Mesendoderm (in vitro differentiated cells): Measurements from ENCODE around the gene ZBTB46.

Experiments
- DNase-seq: peaks from one replicate; pipeline ENCODE4 v3.0.0; 2013
- H2AK5ac ChIP-seq: 2 replicates; pipeline ENCODE4 v1.6.1; 2013; ENCODE audit warnings: low read length, inconsistent platforms
- H2BK120ac ChIP-seq: 2 replicates; pipeline ENCODE4 v1.6.1; 2013; ENCODE audit warnings: low read depth, mild to moderate bottlenecking, low read length, moderate library complexity, mixed read lengths
- H2BK15ac ChIP-seq: replicated peaks from 2 replicates; pipeline ENCODE4 v1.6.1; 2013; ENCODE audit warnings: low read depth, mild to moderate bottlenecking, moderate library complexity
- H2BK5ac ChIP-seq: 2 replicates; pipeline ENCODE4 v1.6.1; 2013; ENCODE audit warnings: low read length, inconsistent platforms
- H3K18ac ChIP-seq: 2 replicates; pipeline ENCODE4 v1.6.1; 2013; ENCODE audit warnings: mild to moderate bottlenecking, low read length, mixed read lengths
- H3K23ac ChIP-seq: one replicate; pipeline ENCODE4 v1.6.1; 2013; ENCODE audit warnings: low read length
- H3K27ac ChIP-seq: 2 replicates; pipeline ENCODE4 v1.5.1; 2013; ENCODE audit warnings: low read depth, mild to moderate bottlenecking, inconsistent platforms, low read length, moderate library complexity
- H3K27me3 ChIP-seq: 2 replicates; pipeline ENCODE4 v1.6.1; 2013; ENCODE audit warnings: low read length, control low read depth, mild to moderate bottlenecking, inconsistent platforms; ENCODE audit not compliant: insufficient read depth, poor library complexity
- H3K36me3 ChIP-seq: 2 replicates; pipeline ENCODE4 v1.6.1; 2013; ENCODE audit warnings: low read length, inconsistent platforms; ENCODE audit not compliant: control insufficient read depth, insufficient read depth
- H3K4ac ChIP-seq: one replicate; pipeline ENCODE4 v1.6.1; 2013; ENCODE audit warnings: low read depth, mild to moderate bottlenecking, low read length, moderate library complexity
- H3K4me1 ChIP-seq: 2 replicates; pipeline ENCODE4 v1.6.1; 2013; ENCODE audit warnings: low read depth, low read length, inconsistent platforms; ENCODE audit not compliant: control insufficient read depth
- H3K4me2 ChIP-seq: 2 replicates; pipeline ENCODE4 v1.6.1; 2013; ENCODE audit warnings: low read length
- H3K4me3 ChIP-seq: 2 replicates; pipeline ENCODE4 v1.5.1; 2013; ENCODE audit warnings: mild to moderate bottlenecking, low read length
- H3K56ac ChIP-seq: one replicate; pipeline ENCODE4 v1.6.1; 2013; ENCODE audit warnings: low read length
- H3K79me1 ChIP-seq: 2 replicates; pipeline ENCODE4 v1.6.1; 2013; ENCODE audit warnings: low read length, inconsistent platforms
- H3K79me2 ChIP-seq: 2 replicates; pipeline ENCODE4 v1.6.1; 2013; ENCODE audit warnings: mild to moderate bottlenecking, low read length; ENCODE audit not compliant: control insufficient read depth, insufficient read depth
- H3K9ac ChIP-seq: 2 replicates; pipeline ENCODE4 v1.6.1; 2013; ENCODE audit warnings: low read length, inconsistent platforms
- H4K5ac ChIP-seq: one replicate; pipeline ENCODE4 v1.6.1; 2013; ENCODE audit warnings: low read length
- H4K8ac ChIP-seq: one replicate; pipeline ENCODE4 v1.6.1; 2013; ENCODE audit warnings: low read depth, mild to moderate bottlenecking, control low read depth, low read length, moderate library complexity
- WGBS: extraction: QIAGEN DNeasy Blood & Tissue Kit; methylation state at CpG from one replicate; pipeline ENCODE4 v1.1.7; 2013; ENCODE audit warnings: low lambda C conversion rate, missing lambda C conversion rate; ENCODE audit not compliant: insufficient coverage; ENCODE audit errors: extremely low coverage; 5-methylcytosine and 5-hydroxymethylcytosine counted together

The ZBTB46 gene

DNA sequence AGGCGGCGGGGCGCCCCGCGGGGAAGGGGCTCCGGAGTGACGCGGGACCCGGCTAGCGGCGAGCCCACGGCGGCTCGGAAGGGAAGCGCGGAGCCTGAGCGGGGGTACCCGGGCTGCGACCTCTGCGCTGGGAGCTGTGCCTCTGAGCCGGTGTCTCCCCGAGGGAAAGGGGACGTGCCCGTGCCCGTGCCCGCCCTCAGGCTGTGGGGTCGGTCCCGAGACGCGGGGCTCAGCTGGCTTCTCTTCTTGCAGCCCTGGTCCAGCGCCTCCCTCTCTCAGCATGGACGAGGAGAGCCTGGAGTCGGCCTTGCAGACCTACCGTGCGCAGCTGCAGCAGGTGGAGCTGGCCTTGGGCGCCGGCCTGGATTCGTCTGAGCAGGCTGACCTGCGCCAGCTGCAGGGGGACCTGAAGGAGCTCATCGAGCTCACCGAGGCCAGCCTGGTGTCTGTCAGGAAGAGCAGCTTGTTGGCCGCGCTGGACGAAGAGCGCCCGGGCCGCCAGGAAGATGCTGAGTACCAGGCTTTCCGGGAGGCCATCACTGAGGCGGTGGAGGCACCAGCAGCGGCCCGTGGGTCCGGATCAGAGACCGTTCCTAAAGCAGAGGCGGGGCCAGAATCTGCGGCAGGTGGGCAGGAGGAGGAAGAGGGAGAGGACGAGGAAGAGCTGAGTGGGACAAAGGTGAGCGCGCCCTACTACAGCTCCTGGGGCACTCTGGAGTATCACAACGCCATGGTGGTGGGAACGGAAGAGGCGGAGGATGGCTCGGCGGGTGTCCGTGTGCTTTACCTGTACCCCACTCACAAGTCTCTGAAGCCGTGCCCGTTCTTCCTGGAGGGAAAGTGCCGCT, 122.5 kb downstream of the ZBTB46 start:
- H3K23ac ChIP-seq = no peak overlapping the region
- H3K27ac ChIP-seq = no peak overlapping the region
- H2BK120ac ChIP-seq = no peak overlapping the region

DNA sequence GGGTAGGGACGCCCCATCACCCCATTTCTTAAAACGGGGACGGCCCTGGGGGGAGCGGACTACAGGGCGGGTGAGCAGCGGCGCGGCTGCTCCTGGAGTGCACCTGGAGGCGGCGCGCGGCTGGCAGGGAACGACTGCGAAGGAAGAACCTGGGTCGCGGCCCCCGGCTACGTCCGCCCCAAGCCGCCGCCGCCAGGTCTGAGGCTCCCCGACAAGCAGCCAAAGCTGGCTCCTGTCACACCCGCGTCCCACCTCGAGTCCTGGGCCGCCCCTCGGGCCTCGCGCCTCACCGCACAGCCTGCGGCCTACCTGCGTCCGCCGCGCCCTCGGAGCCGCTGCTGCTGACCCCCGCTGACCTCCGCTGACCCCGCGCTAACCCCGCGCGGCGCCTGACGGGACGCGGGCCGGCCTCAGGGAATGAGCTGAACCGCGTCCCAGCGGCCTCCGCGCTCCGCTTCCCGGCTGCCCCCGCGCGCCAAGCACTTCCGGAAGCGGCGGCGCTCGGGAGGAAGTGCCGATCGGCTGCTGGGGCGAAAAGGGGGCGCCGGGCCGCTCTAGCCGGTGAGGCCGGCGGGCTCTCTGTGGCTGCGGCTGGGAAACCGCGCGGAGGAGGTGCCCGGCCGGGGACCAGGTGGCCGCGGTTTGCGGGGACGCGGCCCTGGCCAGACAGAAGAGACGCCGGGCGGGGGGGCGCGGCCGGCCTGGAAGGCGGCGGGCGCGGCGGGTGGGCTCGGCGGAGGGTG, 123.3 kb downstream of the ZBTB46 start, which contains the start of the genes ARFRP1 and ZGPAT:
TSS of gene ARFRP1 (minus strand) at position 419 of the 743 bp plus-strand sequence. CDS start 885 bp downstream, outside the sequence.
TSS of gene ZGPAT (plus strand) at position 482 of the 743 bp plus-strand sequence. CDS start 542 bp downstream, outside the sequence.
- H3K4me3 ChIP-seq = peak within 1 kb of the TSS; percentile 80
- no peak within 1 kb of the TSS for H2BK120ac ChIP-seq
- H3K23ac ChIP-seq = peak within 1 kb of the TSS; percentile 89
- H2AK5ac ChIP-seq = no peak within 1 kb of the TSS
- peaks cover 6% of the 10 kb centered on the region for H3K36me3 ChIP-seq
- H2BK15ac ChIP-seq = no peak within 1 kb of the TSS
- H3K27me3 ChIP-seq = no peaks in the 10 kb centered on the region
- H4K8ac ChIP-seq = peak within 1 kb of the TSS; percentile 93
- no peak within 1 kb of the TSS for H2BK5ac ChIP-seq
- peaks cover 18% of the 10 kb centered on the region for H3K79me1 ChIP-seq
- H3K4ac ChIP-seq = no peak within 1 kb of the TSS
- peak within 1 kb of the TSS; percentile 88 for H3K9ac ChIP-seq
- WGBS = no CpG with 5 or more reads among the region's 98 CpGs
- H3K18ac ChIP-seq = peak within 1 kb of the TSS; percentile 63
- peak within 1 kb of the TSS; percentile 95 for H3K4me2 ChIP-seq
- H3K56ac ChIP-seq = peak within 1 kb of the TSS; percentile 96
- H4K5ac ChIP-seq = no peak within 1 kb of the TSS
- no peaks in the 10 kb centered on the region for H3K4me1 ChIP-seq
- peak; percentile 91 for DNase-seq
- H3K27ac ChIP-seq = no peak within 1 kb of the TSS
- H3K79me2 ChIP-seq = peaks cover 28% of the 10 kb centered on the region

More for the DNA sequence above, 122.5 kb downstream of the ZBTB46 start:
- Histone ChIP-seq H2AK5ac (no peak overlapping the region), H3K4me2 (peak overlapping the region; percentile 73), H3K9ac (peak overlapping the region; percentile 88), H4K8ac (no peak overlapping the region), H3K56ac (peak overlapping the region; percentile 83), H2BK15ac (no peak overlapping the region), H3K18ac (peak overlapping the region; percentile 63), H2BK5ac (no peak overlapping the region), H3K4ac (no peak overlapping the region), H3K36me3 (peaks cover 6% of the 10 kb centered on the region), H3K27me3 (no peaks in the 10 kb centered on the region), H4K5ac (no peak overlapping the region), H3K4me3 (peak overlapping the region; percentile 60), H3K4me1 (no peaks in the 10 kb centered on the region), H3K79me1 (peaks cover 18% of the 10 kb centered on the region), H3K79me2 (peaks cover 28% of the 10 kb centered on the region)
- no peak for DNase-seq
- no CpG with 5 or more reads among the region's 67 CpGs for WGBS

DNA sequence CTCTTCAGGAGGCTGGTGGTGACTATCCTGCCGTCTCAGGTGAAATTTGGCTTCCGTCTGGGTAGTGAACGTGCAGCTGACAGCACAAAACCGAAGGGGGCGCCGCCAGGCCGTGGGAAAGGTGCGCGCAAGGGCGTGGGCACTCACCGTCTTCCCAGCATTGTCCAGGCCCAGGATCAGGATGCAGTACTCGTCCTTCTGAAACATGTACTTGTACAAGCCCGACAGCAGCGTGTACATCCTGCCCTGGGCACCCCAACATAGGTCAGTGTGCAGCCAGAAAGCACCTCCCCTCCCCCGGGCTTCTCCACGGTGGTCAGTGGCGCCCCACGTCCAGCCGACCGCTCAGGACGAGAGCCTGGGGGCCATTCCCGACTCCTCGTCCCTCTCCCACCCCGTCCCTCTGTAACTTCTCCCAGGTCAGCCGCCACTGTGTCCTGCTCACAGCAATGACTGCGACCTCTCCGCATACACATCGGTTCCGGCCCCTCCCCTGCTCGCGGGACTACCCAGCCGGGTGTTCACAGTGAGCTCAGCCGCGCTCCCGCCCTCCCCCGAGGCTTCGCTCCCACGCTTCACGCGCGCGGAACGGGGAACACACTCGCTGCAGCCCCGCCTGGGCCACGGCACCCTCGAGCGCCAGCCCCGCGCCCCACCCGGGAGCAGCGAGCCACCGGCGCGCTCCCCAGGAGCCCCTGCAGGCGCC, 124.1 kb downstream of the ZBTB46 start:
- H3K18ac ChIP-seq = peak overlapping the region; percentile 24
- no peak overlapping the region for H3K4ac ChIP-seq
- H2BK120ac ChIP-seq = no peak overlapping the region
- H2BK5ac ChIP-seq = no peak overlapping the region
- peak overlapping the region; percentile 96 for H3K56ac ChIP-seq
- H3K23ac ChIP-seq = peak overlapping the region; percentile 89
- H3K79me1 ChIP-seq = peaks cover 18% of the 10 kb centered on the region
- H4K5ac ChIP-seq = no peak overlapping the region
- H3K36me3 ChIP-seq = peaks cover 6% of the 10 kb centered on the region
- peak overlapping the region; percentile 82 for H3K9ac ChIP-seq
- H2AK5ac ChIP-seq = no peak overlapping the region
- H3K4me3 ChIP-seq = peak overlapping the region; percentile 80
- no peaks in the 10 kb centered on the region for H3K4me1 ChIP-seq
- H3K79me2 ChIP-seq = peaks cover 28% of the 10 kb centered on the region
- DNase-seq = peak; percentile 37
- no peak overlapping the region for H2BK15ac ChIP-seq
- peak overlapping the region; percentile 95 for H3K4me2 ChIP-seq
- peak overlapping the region; percentile 93 for H4K8ac ChIP-seq
- WGBS = no CpG with 5 or more reads among the region's 56 CpGs
- H3K27me3 ChIP-seq = no peaks in the 10 kb centered on the region
- H3K27ac ChIP-seq = no peak overlapping the region

DNA sequence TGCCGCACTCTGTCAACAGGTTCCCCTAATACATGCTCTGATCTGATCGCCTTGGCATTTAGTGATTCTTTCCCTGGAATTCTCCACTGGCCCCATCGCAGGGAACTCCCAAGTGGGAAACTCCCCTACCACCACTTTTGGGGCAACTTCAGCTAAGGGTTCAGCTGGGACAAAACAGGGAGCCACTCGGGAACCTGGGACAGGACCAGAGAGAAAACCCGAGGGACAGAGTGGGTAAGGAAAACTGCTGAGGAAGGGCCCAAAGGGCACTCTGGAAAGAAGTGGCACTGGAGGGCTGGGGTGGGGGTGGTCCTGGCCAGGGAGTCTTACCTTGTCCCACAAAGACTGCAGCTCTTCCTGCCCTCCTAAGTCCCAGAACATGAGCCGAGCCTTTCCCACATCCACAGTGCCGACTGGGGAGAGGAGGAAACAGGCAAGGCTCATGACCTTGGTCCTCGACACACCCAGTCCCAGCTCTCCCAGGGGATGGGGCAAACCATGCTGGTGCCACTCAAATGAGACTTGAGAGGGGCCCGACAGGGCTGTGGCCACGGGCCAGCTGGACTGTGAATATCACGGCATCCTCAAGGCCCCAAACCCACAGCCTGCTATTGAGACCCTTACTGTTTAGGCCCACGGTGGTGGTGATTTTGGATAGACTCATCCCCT, 124.9 kb downstream of the ZBTB46 start:
- no peak overlapping the region for H2AK5ac ChIP-seq
- H3K4me2 ChIP-seq = no peak overlapping the region
- no peak overlapping the region for H3K4ac ChIP-seq
- no peak overlapping the region for H2BK5ac ChIP-seq
- peaks cover 16% of the 10 kb centered on the region for H3K79me1 ChIP-seq
- no peak overlapping the region for H3K56ac ChIP-seq
- no peak overlapping the region for H2BK120ac ChIP-seq
- no peak overlapping the region for H2BK15ac ChIP-seq
- H3K4me3 ChIP-seq = no peak overlapping the region
- peaks cover 26% of the 10 kb centered on the region for H3K79me2 ChIP-seq
- no peak overlapping the region for H3K27ac ChIP-seq
- no peak overlapping the region for H3K23ac ChIP-seq
- no peak overlapping the region for H3K9ac ChIP-seq
- H3K27me3 ChIP-seq = no peaks in the 10 kb centered on the region
- no peaks in the 10 kb centered on the region for H3K4me1 ChIP-seq
- H4K5ac ChIP-seq = no peak overlapping the region
- no peak overlapping the region for H4K8ac ChIP-seq
- no peak for DNase-seq
- H3K36me3 ChIP-seq = peaks cover 5% of the 10 kb centered on the region
- no CpG with 5 or more reads among the region's 12 CpGs for WGBS
- no peak overlapping the region for H3K18ac ChIP-seq
